ENCODE data around the gene KIAA0513.
A peak's percentile ranks its signal among the peaks of the same experiment; 100 is the strongest.

Gene KIAA0513

DNA sequence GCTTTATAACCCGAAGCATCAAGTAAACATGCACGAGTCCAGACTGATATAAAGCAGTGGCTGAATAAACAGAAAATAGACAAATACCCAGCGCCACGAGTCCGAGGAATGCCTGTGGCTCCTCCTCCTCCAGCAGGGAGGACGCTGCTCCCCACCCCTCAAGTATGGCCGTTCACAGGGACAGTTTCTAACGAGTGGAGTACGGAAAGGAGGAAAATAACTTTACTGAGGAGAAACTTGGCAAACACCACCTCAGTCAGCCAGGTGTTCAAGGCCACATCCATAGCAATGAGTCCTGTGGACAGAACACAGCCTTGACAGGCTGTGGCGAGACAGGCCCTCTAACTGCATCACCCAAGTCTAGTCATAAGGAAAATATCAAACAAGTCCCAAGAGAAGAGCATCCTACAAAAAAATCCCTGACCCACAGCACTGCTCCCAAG is 25.5 kb upstream of the KIAA0513 start:
- DNase-seq (no peak), ATAC-seq (no peak)
- no peaks in the 10 kb centered on the region for H3K9me3 Mint-ChIP-seq
- H3K4me1 Mint-ChIP-seq = peaks cover 47% of the 10 kb centered on the region
- peak overlapping the region; percentile 60 to 63 for H3K27ac Mint-ChIP-seq
- no peaks in the 10 kb centered on the region for H3K27me3 Mint-ChIP-seq
- peak overlapping the region in 1 of 2 donors; percentile 65 for H3K4me3 Mint-ChIP-seq

DNA sequence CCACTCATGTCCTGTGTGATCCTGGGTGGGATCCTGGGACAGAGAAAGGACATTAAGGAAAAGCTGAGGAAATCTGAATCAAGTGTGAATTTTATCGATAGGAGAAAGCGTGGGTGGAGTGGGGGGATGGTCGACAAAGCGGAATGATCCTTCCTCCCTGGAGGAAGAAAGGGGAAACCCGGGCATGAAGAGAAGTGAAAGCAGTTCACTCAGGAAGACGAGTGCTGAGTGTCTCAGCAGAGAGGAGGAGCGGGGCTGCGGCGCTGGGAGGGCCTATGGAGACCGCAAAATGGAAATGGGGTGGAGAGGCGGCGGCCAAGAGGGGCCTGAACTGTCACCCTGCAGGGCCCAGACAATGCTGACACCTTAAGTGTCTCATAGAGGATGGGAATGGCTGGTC is 25.0 kb upstream of the KIAA0513 start:
- H3K9me3 Mint-ChIP-seq = no peaks in the 10 kb centered on the region
- DNase-seq (no peak), ATAC-seq (no peak)
- H3K4me1 Mint-ChIP-seq = peaks cover 52% of the 10 kb centered on the region
- H3K4me3 Mint-ChIP-seq = peak overlapping the region in 1 of 2 donors; percentile 65
- no peaks in the 10 kb centered on the region for H3K27me3 Mint-ChIP-seq
- peak overlapping the region; percentile 46 to 63 for H3K27ac Mint-ChIP-seq

DNA sequence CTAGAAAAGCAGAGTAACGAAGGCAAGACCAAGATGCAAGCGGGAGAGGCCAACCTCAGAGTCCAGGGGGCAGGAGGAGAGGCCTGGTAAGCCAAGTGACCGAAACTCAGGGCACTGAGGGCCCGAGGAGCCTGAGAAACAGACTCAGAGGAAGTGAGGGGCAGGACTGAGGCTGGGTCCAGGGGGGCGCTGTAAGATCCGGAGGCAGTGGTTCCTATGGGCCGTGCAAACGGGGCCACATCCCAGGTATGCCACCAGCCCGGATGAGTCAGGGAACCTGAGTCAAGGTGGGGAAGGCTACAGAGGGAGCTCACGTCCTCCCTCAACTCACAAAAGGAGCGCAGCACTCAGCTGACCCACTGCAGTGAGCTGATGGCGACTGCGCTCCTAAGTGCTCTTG is 24.5 kb upstream of the KIAA0513 start:
- Mint-ChIP-seq H3K27ac (peak overlapping the region; percentile 46 to 63), H3K4me3 (peak overlapping the region in 1 of 2 donors; percentile 65), H3K27me3 (no peaks in the 10 kb centered on the region), H3K4me1 (peaks cover 56% of the 10 kb centered on the region), H3K9me3 (no peaks in the 10 kb centered on the region)
- DNase-seq (no peak), ATAC-seq (no peak)

DNA sequence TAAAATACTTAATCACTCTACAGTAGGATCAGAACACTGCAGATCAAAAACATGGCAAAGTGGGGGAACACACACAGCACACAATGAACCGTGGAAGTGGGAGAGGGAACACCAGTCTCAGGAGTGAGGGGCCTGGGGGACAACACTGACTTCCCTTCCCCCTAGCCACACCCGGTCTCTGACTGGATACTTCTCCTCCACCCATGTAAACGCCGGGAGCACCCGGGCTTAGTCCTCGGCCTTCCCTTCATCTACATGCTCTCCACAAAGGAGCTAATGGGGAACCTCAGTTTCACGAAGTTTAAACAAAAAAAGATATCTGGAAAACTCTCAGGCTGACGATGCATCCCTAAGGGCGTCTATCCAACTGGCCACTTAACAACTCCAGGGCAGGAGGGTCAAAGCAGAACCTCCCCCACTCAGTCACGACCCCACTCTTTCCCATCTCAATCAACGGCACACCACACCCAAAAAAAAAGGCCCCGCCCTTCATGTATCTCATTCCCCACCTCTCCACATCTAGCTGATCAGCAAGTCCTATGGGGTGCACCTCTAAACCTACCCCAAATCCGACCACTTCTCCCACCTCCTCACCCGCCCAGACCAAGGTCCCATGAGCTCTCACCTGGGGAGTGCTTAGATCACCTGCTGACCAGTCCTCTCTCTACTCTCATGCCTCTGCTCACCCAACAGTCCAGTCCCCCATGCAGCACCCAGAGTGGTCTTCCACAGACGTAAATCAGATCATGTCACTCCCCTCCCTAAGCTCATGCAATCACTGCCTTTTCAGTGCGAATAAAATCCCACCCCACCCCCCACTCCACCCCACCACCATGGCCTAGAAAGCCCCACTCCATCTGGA is 23.6 kb upstream of the KIAA0513 start:
- H3K27ac Mint-ChIP-seq = peak overlapping the region in 1 of 2 donors; percentile 80
- peaks cover 62% of the 10 kb centered on the region for H3K4me1 Mint-ChIP-seq
- no peaks in the 10 kb centered on the region for H3K9me3 Mint-ChIP-seq
- H3K4me3 Mint-ChIP-seq = no peak overlapping the region
- DNase-seq (no peak), ATAC-seq (no peak)
- H3K27me3 Mint-ChIP-seq = no peaks in the 10 kb centered on the region

DNA sequence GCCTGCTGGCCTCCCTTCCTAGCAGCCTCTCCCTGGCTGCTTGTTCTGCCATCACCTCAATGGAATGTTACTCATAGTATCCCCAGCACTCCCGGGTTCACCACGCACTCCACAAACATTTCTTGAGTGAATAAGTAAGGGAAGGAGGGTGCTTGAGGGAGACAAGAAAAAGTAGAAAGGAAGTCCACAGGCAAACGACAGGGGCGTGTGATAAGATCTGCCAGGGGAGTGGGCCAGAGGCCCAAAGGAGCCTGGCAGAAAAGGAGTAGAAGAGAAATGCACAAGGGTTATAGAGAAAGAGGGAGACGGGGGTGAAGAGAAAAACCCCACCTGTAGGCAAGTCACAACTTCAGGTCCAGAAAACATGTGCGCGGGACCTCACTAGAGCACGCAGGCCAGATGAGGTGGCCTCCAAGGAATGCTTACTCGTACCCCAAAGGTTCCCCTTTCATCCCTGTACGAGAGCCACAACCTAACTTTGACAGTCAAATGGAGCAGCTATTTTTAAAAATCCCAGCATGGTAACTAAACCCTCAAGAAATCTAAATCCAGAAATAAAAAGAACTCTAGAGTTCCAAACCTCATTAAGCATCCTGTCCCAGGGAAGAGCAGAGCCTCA is 22.9 kb upstream of the KIAA0513 start:
- no peaks in the 10 kb centered on the region for H3K27me3 Mint-ChIP-seq
- DNase-seq = no peak
- no peak overlapping the region for H3K27ac Mint-ChIP-seq
- no peaks in the 10 kb centered on the region for H3K9me3 Mint-ChIP-seq
- peaks cover 67% of the 10 kb centered on the region for H3K4me1 Mint-ChIP-seq
- H3K4me3 Mint-ChIP-seq = no peak overlapping the region
- no peak for ATAC-seq

DNA sequence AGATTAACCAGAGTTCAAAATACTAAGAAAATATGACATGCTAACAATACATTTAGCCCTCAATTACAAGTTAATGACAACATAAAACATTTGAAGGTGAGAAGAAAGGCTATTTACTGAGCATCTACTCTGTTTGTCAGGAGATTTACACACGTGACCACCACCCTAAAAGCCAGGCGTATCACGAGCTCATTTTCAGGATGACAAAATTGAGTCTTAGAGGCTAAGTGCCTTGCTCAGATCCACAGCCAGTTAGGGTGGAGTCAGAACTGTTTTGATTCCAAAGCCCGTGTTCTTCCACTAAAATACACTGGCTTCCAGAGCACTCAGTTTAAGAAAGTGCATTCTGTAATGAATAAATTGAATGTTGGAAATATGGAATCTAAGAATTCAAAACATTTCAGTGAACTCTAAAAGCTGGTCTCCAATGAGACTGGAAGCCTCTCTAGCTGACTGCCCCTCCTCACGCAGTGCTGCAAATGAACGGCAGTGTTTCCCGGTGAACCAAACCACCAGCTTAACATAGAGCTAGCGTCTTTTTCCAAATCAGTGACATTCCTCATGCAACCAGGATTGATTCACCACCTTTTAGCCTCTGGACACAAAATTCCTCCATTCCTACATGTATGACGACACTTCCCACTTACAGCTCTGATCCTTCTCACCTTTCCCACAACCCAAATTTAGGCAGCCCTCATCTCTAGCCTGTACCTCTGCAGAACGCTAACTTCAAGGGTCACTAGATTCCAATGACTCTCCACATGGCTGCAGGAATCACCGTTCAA is 22.1 kb upstream of the KIAA0513 start:
- peaks cover 74% of the 10 kb centered on the region for H3K4me1 Mint-ChIP-seq
- H3K4me3 Mint-ChIP-seq = no peak overlapping the region

DNA sequence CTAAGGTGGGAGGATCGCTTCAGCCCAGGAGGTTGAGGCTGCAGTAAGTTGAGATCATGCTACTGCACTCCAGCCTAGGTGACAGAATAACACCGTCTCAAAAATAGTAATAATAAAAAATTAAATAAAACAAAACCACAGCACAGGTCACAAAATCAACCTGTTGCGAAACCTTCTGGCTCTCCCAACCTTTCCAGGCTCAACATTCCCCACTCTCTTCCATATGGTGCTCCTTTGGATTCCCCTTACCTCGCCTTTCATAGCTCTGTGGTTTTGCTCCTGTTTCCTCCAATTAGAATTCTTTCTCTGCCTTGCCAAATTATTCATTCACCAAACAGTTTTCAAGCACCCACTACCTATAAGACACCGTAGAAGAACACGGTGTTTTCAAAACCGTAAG is 21.0 kb upstream of the KIAA0513 start:
- DNase-seq (no peak), ATAC-seq (no peak)
- Mint-ChIP-seq H3K4me3 (no peak overlapping the region), H3K27me3 (no peaks in the 10 kb centered on the region), H3K9me3 (no peaks in the 10 kb centered on the region), H3K27ac (no peak overlapping the region), H3K4me1 (peaks cover 72% of the 10 kb centered on the region)

More for the DNA sequence above, 22.1 kb upstream of the KIAA0513 start:
- Mint-ChIP-seq H3K9me3 (no peaks in the 10 kb centered on the region), H3K27me3 (no peaks in the 10 kb centered on the region), H3K27ac (peak overlapping the region in 1 of 2 donors; percentile 44)
- no peak for DNase-seq
- no peak for ATAC-seq

DNA sequence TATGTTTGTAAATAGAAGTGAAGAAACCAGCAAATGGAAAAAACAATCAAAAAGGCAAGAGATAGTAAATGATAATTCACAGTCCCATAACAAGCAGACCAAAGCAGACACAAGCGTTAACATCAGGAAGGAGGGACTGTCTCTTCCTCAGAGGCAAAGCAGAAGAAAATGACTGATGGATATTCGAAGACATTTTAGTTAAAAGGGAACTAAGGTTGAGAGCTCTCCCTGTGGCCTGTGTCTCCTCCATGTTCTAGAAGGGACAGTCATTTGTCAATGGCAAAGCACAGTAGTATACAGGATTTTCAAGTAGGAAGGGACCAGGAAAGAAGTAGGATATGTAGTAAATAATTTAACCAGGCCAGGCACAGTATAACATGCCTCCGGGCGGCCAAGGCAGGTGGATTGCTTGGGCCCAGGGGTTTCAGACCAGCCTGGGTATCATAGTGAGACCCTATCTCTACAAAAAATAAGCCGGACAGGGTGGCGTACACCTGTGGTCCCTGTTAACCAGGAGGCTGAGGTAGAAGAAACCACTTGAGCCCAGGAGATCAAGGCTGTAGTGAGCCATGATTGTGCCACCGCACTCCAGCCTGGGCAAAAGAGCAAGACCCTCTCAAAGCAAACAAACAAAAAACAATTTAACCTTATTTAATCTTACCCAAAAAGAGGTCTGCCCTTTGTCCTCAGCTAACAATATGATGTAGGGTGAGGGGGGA is 19.9 kb upstream of the KIAA0513 start:
- ATAC-seq (no peak), DNase-seq (no peak)
- no peaks in the 10 kb centered on the region for H3K9me3 Mint-ChIP-seq
- peaks cover 72% of the 10 kb centered on the region for H3K4me1 Mint-ChIP-seq
- H3K27me3 Mint-ChIP-seq = no peaks in the 10 kb centered on the region
- no peak overlapping the region for H3K4me3 Mint-ChIP-seq
- H3K27ac Mint-ChIP-seq = no peak overlapping the region

DNA sequence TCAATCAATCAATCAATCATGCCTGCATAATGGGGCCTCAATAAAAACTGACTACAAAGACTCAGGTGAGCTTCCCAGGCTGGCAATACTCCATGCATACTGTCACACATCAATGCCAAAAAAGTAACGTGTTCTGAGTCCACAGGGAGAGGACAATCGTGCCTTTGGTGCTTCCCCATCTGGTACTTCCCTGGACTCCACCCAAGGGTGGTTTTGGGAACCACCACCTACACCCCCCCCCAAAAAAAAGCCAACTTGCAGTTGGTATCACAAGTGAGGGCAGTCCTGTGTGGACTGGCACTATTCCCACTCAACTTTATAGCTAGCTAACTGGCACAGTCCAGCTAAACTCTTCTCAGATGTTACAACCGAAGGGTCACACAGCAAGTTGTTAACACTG is 19.3 kb upstream of the KIAA0513 start:
- ATAC-seq = no peak
- Mint-ChIP-seq H3K9me3 (no peaks in the 10 kb centered on the region), H3K4me3 (no peak overlapping the region), H3K4me1 (peaks cover 66% of the 10 kb centered on the region), H3K27me3 (no peaks in the 10 kb centered on the region), H3K27ac (no peak overlapping the region)
- DNase-seq = no peak

DNA sequence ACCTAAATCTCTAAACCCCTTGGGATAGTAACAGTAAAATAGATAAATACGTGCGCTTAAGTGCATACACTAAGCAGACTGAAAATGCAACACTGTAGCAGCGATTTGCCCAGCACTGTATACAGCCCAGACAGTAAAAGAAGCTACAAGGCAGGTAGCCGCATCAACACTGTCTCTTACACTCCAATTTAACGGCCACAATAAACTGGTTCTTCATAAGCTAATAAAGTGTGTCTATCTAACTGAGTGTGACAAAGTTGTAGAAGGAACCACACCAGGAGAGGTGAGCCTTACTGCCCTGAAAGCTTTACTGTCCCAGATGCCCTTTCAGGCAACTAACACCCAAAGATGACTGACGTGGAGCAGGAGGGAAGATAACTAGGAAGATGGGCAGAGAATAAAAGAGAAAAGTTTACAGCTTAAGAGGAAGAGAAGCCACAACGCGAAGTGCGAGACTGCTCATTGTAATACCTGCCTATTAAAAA is 17.1 kb upstream of the KIAA0513 start:
- Mint-ChIP-seq H3K4me3 (peak overlapping the region; percentile 97 to 99), H3K27me3 (no peaks in the 10 kb centered on the region), H3K9me3 (no peaks in the 10 kb centered on the region), H3K27ac (peak overlapping the region; percentile 95 to 98), H3K4me1 (peaks cover 47% of the 10 kb centered on the region)
- ATAC-seq (no peak), DNase-seq (no peak)

DNA sequence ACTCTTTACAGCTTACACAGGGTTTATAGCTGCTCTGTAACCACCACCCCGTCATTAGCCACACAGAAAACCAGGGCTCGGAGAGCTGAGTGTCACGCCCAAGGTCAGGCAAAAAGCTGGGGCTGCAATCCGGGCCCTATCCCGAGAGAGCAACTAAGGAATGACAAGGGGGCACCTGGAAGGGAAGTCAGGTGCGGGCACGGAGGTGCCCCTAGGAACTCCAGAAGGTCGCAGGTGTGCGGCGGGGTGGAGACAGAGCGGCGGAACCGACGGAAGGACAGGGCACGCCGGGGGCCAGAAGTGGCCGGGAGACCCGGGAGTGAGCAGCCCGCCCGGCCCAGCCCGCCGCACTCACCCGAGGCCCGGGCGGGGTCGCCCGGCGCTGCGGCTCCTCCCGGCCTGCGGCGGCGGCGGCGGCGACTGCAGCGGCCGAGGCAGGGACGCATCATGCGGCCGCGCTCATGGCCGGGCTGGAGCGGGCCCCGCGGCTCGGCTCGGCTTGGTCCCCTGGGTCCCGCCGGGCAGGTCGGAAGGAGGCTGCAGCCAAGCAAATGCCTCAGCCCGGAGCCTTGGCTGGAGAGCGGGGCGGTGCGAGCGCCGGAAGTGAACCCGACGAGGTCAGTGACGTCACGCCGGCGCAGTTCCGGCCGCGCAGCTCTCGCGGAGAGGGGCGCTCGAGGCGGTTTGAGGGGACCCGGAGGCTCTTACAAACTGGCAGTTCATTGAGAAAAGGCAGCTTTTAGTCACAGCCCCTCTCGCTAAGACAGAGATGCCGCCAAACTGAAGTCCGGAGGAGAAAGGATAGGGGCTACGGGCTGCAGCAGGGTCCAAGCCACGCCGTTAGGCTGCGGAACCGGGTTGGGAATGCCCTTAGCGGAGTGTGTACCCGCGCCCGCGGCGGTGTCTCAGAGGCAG is 16.4 kb upstream of the KIAA0513 start, which contains the start of gene ZDHHC7:
Gene ZDHHC7 (minus strand): TSS at position 605 of the 915 bp plus-strand sequence. CDS start 20,917 bp downstream, outside the sequence.
- H3K27ac Mint-ChIP-seq = peak within 1 kb of the TSS; percentile 99

DNA sequence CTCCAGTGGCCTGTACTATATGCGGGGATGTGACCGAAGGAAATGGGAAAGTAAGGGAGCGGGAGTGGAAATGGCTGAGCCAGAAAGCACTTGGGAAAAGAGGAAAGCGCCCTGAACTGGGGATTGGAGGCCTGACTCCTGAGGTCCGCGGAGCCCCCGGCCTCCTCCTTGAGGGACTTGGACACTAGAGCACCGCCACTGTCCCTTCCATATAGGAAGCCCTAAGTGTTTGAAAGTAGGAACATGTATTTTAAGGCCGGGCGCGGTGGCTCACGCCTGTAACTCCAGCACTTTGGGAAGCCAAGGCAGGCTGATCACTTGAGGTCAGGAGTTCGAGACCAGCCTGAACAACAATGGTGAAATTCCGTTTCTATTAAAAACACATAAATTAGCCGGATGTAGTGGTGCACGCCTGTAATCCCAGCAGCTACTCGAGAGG is 15.7 kb upstream of the KIAA0513 start:
- peak overlapping the region; percentile 93 to 100 for H3K4me3 Mint-ChIP-seq
- peak overlapping the region; percentile 99 for H3K27ac Mint-ChIP-seq
- H3K4me1 Mint-ChIP-seq = peaks cover 48% of the 10 kb centered on the region
- ATAC-seq (peak; percentile 2), DNase-seq (no peak)
- H3K27me3 Mint-ChIP-seq = no peaks in the 10 kb centered on the region
- no peaks in the 10 kb centered on the region for H3K9me3 Mint-ChIP-seq

More for the DNA sequence above, 16.4 kb upstream of the KIAA0513 start, which contains the start of gene ZDHHC7:
- peak; percentile 84 to 85 for DNase-seq
- Mint-ChIP-seq H3K4me3 (peak within 1 kb of the TSS; percentile 97 to 100), H3K4me1 (peaks cover 47% of the 10 kb centered on the region), H3K9me3 (no peaks in the 10 kb centered on the region), H3K27me3 (no peaks in the 10 kb centered on the region)
- peak; percentile 95 for ATAC-seq

DNA sequence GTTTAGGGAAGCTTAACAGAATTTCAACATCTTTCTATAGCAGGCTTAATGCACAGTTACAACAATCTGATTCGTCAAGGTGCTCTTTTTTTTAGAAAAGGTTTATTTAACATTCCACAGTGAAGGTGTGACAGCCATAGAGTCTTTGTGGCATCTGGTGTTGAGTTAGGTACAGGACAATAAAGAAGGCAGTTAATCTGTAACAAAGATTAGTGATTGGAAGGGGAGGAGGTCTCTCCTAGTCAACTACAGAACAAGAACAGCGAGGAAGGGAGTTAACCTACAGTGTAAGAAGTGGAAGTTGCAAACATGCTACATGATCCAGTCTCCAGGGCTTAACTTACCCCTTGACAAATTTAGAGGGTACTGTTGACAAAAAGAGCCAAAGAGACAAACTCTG is 13.3 kb upstream of the KIAA0513 start:
- DNase-seq (no peak), ATAC-seq (no peak)
- Mint-ChIP-seq H3K9me3 (no peaks in the 10 kb centered on the region), H3K27me3 (no peaks in the 10 kb centered on the region), H3K4me3 (no peak overlapping the region), H3K4me1 (peaks cover 38% of the 10 kb centered on the region), H3K27ac (no peak overlapping the region)
